GM21381 (cell line): Measurements from ENCODE around the gene RAB28.

ENCODE experiments used
- ATAC-seq: cut with Tn5 transposase; IDR thresholded peaks from one replicate; pipeline ENCODE4 v1.9.1; 2021; ENCODE audit warnings: mild to moderate bottlenecking, moderate library complexity; ENCODE audit not compliant: unreplicated experiment

Gene RAB28

DNA sequence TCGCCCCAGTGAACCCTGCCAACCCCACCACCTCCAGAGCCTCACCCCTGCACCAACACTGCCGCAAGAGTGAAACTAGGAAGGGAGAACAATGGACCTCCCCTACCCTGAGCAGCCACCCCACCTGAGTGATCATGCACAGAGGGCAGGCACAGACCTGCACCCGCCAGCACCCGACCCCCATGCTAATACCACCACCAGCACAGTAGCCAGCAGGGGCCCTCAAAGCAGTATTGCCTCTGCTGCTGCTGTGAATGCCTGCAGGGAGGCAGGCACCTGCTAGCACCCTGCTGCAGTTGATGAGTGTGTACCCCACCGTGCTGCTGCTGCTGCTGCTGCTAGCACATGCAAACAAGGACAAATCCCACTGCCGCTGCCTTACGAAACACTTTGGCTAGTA, 100.1 kb downstream of the RAB28 start:
- ATAC-seq = no peak

DNA sequence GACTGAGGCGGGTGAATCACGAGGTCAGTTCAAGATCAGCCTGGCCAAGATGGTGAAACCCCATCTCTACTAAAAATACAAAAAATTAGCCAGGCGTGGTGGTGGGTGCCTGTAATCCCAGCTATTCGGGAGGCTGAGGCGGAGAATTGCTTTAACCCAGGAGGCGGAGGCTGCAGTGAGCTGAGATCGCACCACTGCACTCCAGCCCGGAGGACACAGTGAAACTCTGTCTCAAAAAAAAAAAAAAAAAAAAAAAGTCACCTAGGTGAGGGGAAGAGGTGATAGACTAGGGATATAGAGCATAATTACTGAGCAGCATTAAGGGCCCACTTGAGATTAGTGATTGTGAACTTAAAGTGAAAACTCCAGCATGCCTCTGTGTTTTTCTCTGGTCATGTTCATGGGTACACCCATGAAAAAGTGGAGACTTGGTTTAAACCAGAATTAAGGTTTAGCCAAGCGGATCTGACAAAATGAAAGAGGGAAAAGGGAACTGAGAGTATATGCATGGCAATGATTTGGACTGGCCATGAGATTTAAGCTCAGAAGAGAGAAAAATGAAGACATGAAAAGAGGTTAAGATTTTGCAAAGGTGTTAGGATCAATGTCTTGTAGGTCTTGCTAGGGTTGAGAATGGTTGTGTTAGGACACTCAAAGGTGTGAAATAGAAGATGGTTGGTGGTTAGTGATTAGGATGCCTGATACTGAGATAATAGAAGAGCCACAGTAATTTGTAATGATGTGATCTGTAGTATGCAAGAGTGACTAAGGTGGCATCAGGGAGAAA, 105.0 kb downstream of the RAB28 start:
- peak; percentile 86 for ATAC-seq

- ATAC-seq = no peak
These were observed 113.1 kb downstream of the RAB28 start for GRCh38 chr4:13371048-13371447.

DNA sequence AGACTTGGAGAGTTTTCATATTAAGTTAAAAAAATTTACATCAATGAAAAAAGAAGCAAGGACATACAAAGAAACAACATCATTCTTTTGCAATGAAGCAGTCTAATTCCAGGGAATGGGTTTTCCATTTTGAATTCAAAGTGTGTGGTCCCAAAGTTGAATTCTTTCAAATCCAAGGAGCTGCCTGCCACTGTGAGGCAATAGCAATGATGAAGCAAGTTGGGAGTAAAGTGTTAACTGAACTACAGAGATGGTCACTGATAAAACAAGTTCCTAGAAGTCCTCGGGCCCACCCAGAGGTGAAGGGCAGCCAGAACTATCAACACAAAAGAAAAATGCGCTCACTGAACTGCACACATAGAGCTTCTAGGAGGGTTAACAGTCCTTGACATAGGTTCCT, 115.9 kb downstream of the RAB28 start:
- ATAC-seq = no peak

GRCh38 chr4:13367691-13368090, 116.4 kb downstream of the RAB28 start:
- no peak for ATAC-seq

DNA sequence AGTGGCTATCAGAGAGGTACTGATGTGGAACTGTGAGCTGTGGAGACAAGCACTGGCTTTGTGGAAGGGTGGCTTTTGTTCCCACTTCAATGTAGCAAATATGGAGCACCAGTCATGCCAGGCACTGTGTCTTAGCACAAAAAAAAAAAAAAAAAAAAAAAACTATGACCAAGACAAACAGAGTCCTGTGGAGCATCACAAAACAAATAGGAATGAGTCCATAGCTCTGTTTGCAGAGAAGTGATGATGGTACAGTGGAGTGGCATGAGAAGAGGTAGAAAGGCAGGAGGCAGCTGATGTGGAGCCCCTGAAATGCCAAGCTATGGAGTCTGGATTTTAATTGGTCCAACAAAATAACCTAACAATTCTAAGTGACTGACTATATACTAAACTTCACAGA, 116.9 kb downstream of the RAB28 start:
- no peak for ATAC-seq

GRCh38 chr4:13365195-13365594, 118.9 kb downstream of the RAB28 start:
- no peak for ATAC-seq

GRCh38 chr4:13364653-13365052, 119.5 kb downstream of the RAB28 start:
- ATAC-seq = no peak

- ATAC-seq = no peak
These were observed 120.0 kb downstream of the RAB28 start for GRCh38 chr4:13364172-13364571.

GRCh38 chr4:13359809-13360208, 124.3 kb downstream of the RAB28 start:
- ATAC-seq = no peak

- ATAC-seq = no peak
These were observed 128.8 kb downstream of the RAB28 start for GRCh38 chr4:13355111-13355880.

DNA sequence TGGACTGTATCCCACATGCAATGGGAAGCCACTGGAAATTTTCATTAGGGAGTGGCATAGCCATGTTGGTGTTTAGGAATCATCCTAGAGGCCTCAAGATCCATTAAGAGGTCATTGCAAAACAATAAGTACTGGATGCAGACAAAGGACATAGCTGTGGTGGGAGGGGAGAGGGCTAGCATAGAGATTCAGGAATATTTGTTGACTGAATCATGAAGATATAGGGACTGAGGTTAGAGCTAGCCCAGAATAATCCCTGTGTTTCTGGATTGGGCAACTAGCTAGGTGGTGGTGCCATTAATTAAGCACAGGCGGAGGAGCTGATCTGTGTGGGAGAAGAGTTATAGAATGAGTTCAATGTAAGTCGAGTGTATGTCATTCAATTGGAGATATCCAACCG, 135.0 kb downstream of the RAB28 start:
- ATAC-seq = no peak

GRCh38 chr4:13348216-13348615, 135.9 kb downstream of the RAB28 start:
- ATAC-seq = no peak

GRCh38 chr4:13347517-13348125, 136.5 kb downstream of the RAB28 start:
- ATAC-seq = no peak

- ATAC-seq = no peak
These were observed 139.9 kb downstream of the RAB28 start for GRCh38 chr4:13344216-13344615.

- no peak for ATAC-seq
These were observed 143.5 kb downstream of the RAB28 start for GRCh38 chr4:13340672-13341071.

DNA sequence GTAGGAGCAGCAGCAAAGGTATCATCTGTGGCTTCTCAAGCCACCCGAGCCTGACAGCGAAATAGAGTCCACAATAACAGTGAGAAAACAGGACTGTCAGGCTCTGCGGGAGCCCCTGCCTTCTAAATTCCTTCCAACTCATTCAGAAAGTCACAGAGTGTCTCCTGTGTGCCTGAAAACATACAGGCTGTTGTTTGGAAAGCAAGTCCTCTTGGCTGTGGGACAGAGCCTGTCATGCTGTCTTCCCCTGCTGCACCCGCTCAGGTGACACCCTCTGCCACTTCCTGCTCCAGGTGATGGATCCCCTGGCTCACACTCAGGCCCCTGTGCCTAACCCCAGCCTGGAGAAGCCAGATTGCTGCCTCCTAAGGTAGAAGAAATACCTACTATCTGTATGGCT, 152.3 kb downstream of the RAB28 start:
- no peak for ATAC-seq

DNA sequence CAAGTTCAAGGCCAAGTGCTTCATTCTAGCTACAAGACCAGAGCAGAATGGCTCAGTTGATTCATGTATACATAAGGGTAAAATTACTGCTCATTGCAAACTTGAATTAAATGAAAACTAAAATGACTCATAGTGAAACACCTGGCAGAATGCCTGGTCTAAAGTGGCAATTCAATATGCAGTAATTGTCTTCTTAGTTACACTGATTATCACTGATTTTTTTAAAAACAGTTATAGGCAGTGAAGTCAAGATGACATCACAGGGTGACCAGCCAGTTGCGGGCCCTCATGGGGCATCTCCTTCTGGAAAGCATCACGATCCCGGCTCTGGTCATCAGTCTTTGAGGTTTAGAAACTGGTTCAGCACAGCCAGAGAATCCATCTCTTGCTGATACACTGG, 154.2 kb downstream of the RAB28 start:
- no peak for ATAC-seq

- no peak for ATAC-seq
These were observed 154.7 kb downstream of the RAB28 start for GRCh38 chr4:13329340-13329850.

DNA sequence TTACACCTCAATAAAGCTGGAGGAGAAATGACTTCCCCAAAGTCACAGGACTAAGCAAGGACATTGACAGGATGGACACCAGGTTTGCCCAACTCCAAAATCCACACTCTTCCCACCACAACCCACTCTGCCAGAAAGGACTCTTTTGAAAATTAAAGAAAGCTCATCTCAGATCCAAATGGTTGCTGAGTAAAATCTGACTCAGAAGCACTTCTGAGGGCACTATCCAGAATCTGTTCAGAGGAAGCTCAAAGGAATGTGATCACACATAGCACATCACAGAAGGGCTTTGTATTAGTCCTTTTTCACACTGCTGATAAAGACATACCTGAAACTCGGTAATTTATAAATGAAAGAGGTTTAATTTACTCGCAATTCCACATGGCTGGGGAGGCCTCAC, 155.5 kb downstream of the RAB28 start:
- ATAC-seq = no peak

DNA sequence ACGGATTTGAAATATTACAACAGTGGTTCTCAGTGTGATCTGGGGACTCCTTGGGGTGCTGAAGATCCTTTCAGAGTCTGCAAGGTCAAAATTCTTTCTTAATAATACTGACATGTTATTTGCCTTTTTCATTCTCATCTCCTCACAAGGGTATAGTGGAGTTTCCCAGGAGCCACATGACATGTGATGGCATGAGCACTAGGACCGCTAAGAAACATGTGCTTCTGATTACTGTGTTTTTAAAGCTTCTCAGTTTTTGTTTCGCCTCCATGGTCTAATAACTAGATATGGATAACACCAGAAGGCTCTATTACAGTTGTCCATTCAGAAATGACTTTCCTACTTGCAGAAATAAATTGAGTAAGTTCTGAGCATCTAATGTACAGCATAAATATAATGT, 156.1 kb downstream of the RAB28 start:
- ATAC-seq = no peak

DNA sequence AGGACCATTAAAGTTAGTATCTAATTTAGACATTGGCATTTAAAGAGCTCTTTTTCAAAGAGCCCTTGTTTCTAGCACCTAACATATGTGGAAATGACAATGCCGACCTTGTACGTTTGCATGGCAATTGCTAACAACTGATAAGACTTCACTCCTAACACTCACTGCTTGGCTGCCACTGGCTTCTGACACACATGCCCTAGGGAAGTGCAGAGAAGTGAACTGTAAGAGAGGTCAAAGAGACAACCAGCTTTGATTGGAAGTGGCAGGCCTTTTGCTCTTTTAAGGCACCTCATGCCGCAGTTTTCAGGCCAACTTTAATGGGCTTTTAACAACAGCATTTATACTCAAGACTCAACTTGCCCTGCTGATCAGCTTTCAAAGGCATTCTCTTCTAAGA, 158.4 kb downstream of the RAB28 start:
- no peak for ATAC-seq
